Measurements from ENCODE around the gene TTC7B.

Gene TTC7B

GRCh38 chr14:90674716-90675115 is 141.5 kb downstream of the TTC7B start:
- no peak for DNase-seq (ENCODE audit: low read depth in 2 of 2)

- no peak for DNase-seq (ENCODE audit: low read depth in 2 of 2)
Observed at GRCh38 chr14:90674043-90674670, 142.1 kb downstream of the TTC7B start.

GRCh38 chr14:90671382-90672234 is 144.6 kb downstream of the TTC7B start:
- no peak for DNase-seq (ENCODE audit: low read depth in 2 of 2)

- no peak for DNase-seq (ENCODE audit: low read depth in 2 of 2)
Observed at GRCh38 chr14:90669731-90670130, 146.5 kb downstream of the TTC7B start.

GRCh38 chr14:90666571-90666970 is 149.7 kb downstream of the TTC7B start:
- DNase-seq (ENCODE audit: low read depth in 2 of 2), result no peak

- no peak for DNase-seq (ENCODE audit: low read depth in 2 of 2)
Observed at GRCh38 chr14:90665321-90666000, 150.8 kb downstream of the TTC7B start.

- DNase-seq (ENCODE audit: low read depth in 2 of 2), result no peak
Observed at GRCh38 chr14:90664911-90665310, 151.3 kb downstream of the TTC7B start.

- DNase-seq (ENCODE audit: low read depth in 2 of 2), result no peak
Observed at GRCh38 chr14:90663680-90664079, 152.6 kb downstream of the TTC7B start.

- DNase-seq (ENCODE audit: low read depth in 2 of 2), result no peak
Observed at GRCh38 chr14:90663140-90663539, 153.1 kb downstream of the TTC7B start.

GRCh38 chr14:90661866-90662265 is 154.4 kb downstream of the TTC7B start:
- no peak for DNase-seq (ENCODE audit: low read depth in 2 of 2)

GRCh38 chr14:90660865-90661570 is 155.2 kb downstream of the TTC7B start:
- no peak for DNase-seq (ENCODE audit: low read depth in 2 of 2)

- DNase-seq (ENCODE audit: low read depth in 2 of 2), result no peak
Observed at GRCh38 chr14:90659156-90659555, 157.1 kb downstream of the TTC7B start.

- no peak for DNase-seq (ENCODE audit: low read depth in 2 of 2)
Observed at GRCh38 chr14:90658541-90658967, 157.7 kb downstream of the TTC7B start.

GRCh38 chr14:90656973-90657372 is 159.3 kb downstream of the TTC7B start:
- DNase-seq (ENCODE audit: low read depth in 2 of 2), result no peak

- DNase-seq (ENCODE audit: low read depth in 2 of 2), result no peak
Observed at GRCh38 chr14:90655829-90656228, 160.4 kb downstream of the TTC7B start.

GRCh38 chr14:90654831-90655276 is 161.4 kb downstream of the TTC7B start:
- no peak for DNase-seq (ENCODE audit: low read depth in 2 of 2)

- no peak for DNase-seq (ENCODE audit: low read depth in 2 of 2)
Observed at GRCh38 chr14:90652626-90653025, 163.6 kb downstream of the TTC7B start.

- no peak for DNase-seq (ENCODE audit: low read depth in 2 of 2)
Observed at GRCh38 chr14:90651976-90652560, 164.2 kb downstream of the TTC7B start.

GRCh38 chr14:90651271-90651804 is 164.9 kb downstream of the TTC7B start:
- no peak for DNase-seq (ENCODE audit: low read depth in 2 of 2)

GRCh38 chr14:90649557-90650135 is 166.6 kb downstream of the TTC7B start:
- no peak for DNase-seq (ENCODE audit: low read depth in 2 of 2)

GRCh38 chr14:90649083-90649482 is 167.1 kb downstream of the TTC7B start:
- DNase-seq (ENCODE audit: low read depth in 2 of 2), result no peak
